ENCODE data around the gene TBL1X. TPM values are rescaled to one million over a fixed set of nuclear protein-coding genes. Genes with fewer than 3 reads are reported as not detected.
A peak's percentile ranks its signal among the peaks of the same experiment; 100 is the strongest.

Gene TBL1X
- total RNA-seq, 6 experiments from 2014 or later, result 18.0 to 40.7 (median 20.8) TPM

DNA sequence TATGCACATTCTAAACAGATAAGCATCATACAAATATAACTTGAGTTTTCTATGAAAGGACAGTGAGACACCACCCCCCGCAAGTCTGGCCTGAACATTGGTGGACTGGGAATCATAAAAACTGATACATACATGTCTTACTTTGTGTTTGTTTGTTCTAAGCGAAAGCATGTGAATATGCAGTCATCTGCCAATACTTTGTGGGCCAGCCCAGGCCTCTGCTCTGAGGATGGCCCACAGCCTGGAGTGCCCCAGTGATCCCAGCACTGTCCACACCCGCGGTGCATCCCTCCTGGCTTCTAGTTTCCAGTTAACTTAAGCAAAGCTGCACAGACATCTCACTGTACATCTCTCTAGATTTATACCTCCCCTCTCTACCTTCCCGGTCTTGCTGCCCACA is 154.3 kb downstream of the TBL1X start:
- 100% methylated on average over 2 of the region's 5 CpGs for WGBS (ENCODE audit: insufficient coverage, low coverage, low lambda C conversion rate, missing lambda C conversion rate)
- TF ChIP-seq, protein P1, sequence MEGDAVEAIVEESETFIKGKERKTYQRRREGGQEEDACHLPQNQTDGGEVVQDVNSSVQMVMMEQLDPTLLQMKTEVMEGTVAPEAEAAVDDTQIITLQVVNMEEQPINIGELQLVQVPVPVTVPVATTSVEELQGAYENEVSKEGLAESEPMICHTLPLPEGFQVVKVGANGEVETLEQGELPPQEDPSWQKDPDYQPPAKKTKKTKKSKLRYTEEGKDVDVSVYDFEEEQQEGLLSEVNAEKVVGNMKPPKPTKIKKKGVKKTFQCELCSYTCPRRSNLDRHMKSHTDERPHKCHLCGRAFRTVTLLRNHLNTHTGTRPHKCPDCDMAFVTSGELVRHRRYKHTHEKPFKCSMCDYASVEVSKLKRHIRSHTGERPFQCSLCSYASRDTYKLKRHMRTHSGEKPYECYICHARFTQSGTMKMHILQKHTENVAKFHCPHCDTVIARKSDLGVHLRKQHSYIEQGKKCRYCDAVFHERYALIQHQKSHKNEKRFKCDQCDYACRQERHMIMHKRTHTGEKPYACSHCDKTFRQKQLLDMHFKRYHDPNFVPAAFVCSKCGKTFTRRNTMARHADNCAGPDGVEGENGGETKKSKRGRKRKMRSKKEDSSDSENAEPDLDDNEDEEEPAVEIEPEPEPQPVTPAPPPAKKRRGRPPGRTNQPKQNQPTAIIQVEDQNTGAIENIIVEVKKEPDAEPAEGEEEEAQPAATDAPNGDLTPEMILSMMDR (IDR thresholded peaks at IDR 0.05), result no peak
- TF ChIP-seq POLR2A (IDR thresholded peaks at IDR 0.05), result no peak
- no peaks in the 10 kb centered on the region for H3K27me3 ChIP-seq
- no peak overlapping the region for H3K27ac ChIP-seq
- no peaks in the 10 kb centered on the region for H3K4me1 ChIP-seq
- ATAC-seq, result peak in 1 of 4 donors; percentile 19
- no peak overlapping the region for H3K4me3 ChIP-seq
- H3K36me3 ChIP-seq, result no peaks in the 10 kb centered on the region
- H3K9me3 ChIP-seq, result no peaks in the 10 kb centered on the region
- intact Hi-C loops (cut with DNase I), result no loop called here
- DNase-seq, result no peak

DNA sequence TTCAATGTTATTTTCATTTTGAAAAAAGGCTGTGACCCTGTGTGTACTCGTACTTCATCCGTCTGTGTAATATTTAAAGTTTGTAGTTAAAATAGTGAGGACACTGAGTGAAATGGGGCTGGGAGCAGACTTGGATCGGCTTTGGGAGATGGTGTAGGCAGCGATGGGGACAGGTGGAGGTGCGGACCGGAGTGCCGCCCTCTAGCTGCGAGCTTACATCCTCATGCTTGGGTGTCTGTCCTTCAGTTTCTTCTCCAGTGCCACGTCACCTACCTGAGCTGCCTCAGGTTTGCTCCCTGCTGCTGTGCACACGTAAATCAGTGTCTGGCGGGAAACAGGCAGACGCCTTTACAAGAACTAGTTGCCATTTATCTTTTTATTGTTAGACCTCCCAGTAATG is 154.7 kb downstream of the TBL1X start:
- no peak overlapping the region for H3K4me3 ChIP-seq
- DNase-seq (no peak), ATAC-seq (no peak)
- H3K4me1 ChIP-seq, result no peaks in the 10 kb centered on the region
- no peaks in the 10 kb centered on the region for H3K36me3 ChIP-seq
- 68% methylated on average over 9 of the region's 12 CpGs for WGBS (ENCODE audit: insufficient coverage, low coverage, low lambda C conversion rate, missing lambda C conversion rate)
- no peak overlapping the region for H3K27ac ChIP-seq
- H3K9me3 ChIP-seq, result no peaks in the 10 kb centered on the region
- intact Hi-C loops (cut with DNase I), result no loop called here
- no peak for TF ChIP-seq POLR2A (IDR thresholded peaks at IDR 0.05)
- TF ChIP-seq, protein P1 (IDR thresholded peaks at IDR 0.05), result no peak
- H3K27me3 ChIP-seq, result no peaks in the 10 kb centered on the region

DNA sequence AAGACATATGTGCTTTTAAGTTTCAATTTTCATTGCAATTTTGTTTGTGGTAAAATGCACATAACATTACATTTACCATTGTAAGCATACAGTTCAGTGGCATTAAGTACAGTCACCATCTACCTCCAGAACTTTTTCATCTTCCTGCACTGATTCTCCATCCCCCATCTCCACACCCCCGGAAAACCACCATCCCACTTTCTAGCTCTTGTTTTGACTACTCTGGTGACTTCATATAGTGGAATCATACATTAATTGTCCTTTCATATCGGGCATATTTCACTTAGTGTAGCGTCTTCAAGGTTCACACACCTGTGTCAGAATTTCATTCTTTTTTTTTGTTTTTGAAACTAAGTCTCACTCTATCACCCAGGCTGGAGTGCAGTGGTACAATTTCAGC is 157.3 kb downstream of the TBL1X start:
- WGBS (ENCODE audit: insufficient coverage, low coverage, low lambda C conversion rate, missing lambda C conversion rate), result 77% methylated on average over 3 of the region's 3 CpGs
- no peak for TF ChIP-seq POLR2A (IDR thresholded peaks at IDR 0.05)
- TF ChIP-seq, protein P1 (IDR thresholded peaks at IDR 0.05), result no peak
- Histone ChIP-seq H3K4me3 (no peak overlapping the region), H3K36me3 (no peaks in the 10 kb centered on the region), H3K9me3 (no peaks in the 10 kb centered on the region), H3K27ac (no peak overlapping the region), H3K4me1 (no peaks in the 10 kb centered on the region), H3K27me3 (no peaks in the 10 kb centered on the region)
- no peak for ATAC-seq
- intact Hi-C loops (cut with DNase I), result no loop called here
- no peak for DNase-seq

DNA sequence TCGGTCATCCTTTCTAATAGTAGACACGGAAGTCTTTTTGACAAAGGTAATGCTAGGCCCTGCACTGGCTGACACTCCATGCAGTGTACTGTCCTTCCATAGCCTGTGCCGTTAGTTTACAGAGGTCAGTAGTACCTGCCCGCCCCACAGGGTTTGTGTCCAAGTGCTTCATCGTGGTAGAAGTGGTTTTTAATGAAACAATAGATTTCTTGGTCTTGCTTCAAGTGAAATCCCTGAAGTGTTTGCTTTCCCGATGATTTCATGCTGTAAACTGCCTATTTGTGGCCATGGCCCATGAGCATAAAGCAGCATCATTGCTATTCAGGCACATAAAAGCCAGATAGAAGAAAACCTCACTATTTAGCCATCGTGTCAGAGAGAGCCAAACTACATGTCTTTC is 161.5 kb downstream of the TBL1X start:
- intact Hi-C loops (cut with DNase I), result no loop called here
- Histone ChIP-seq H3K27ac (no peak overlapping the region), H3K27me3 (no peaks in the 10 kb centered on the region), H3K4me1 (peaks cover 0 to 12% (median 3%) of the 10 kb centered on the region in 4 donors), H3K4me3 (no peak overlapping the region), H3K9me3 (no peaks in the 10 kb centered on the region), H3K36me3 (no peaks in the 10 kb centered on the region)
- DNase-seq, result no peak
- TF ChIP-seq, protein P1 (IDR thresholded peaks at IDR 0.05), result no peak
- no peak for TF ChIP-seq POLR2A (IDR thresholded peaks at IDR 0.05)
- no peak for ATAC-seq
- 75% methylated on average over 6 of the region's 7 CpGs for WGBS (ENCODE audit: insufficient coverage, low coverage, low lambda C conversion rate, missing lambda C conversion rate)

DNA sequence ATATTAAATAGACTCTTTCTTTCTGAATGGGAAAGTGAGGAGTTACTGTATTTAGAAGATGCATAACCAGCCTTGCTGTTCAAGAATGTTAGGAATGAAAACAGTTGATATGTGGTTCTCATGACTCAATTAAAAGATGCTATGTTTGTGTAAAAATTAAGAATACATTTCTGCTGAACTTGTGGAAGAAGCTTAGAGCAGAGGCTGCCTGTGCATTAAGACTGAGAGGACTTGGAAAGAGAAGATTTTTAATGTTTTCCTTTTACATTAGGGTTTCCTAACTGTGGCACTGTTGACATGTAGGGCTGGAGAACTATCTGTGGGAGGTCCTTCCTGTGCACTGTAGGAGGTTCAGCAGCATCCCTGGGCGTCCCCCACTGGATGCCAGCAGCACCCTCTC is 163.1 kb downstream of the TBL1X start:
- intact Hi-C loops (cut with DNase I), result no loop called here
- Histone ChIP-seq H3K4me1 (peaks cover 0 to 12% (median 3%) of the 10 kb centered on the region in 4 donors), H3K9me3 (no peaks in the 10 kb centered on the region), H3K27ac (no peak overlapping the region), H3K36me3 (no peaks in the 10 kb centered on the region), H3K4me3 (no peak overlapping the region), H3K27me3 (no peaks in the 10 kb centered on the region)
- no peak for ATAC-seq
- WGBS (ENCODE audit: insufficient coverage, low coverage, low lambda C conversion rate, missing lambda C conversion rate), result 80% methylated on average over 1 of the region's 1 CpG
- no peak for DNase-seq
- TF ChIP-seq, protein P1 (IDR thresholded peaks at IDR 0.05), result no peak
- no peak for TF ChIP-seq POLR2A (IDR thresholded peaks at IDR 0.05)
